ENCODE measurements around the gene APOL3.

- TF ChIP-seq EZH2 (IDR thresholded peaks at IDR 0.05), result no peak
- TF ChIP-seq POLR2AphosphoS5 (IDR thresholded peaks at IDR 0.05; ENCODE audit: borderline replicate concordance, low read depth, low read length), result no peak
Observed at GRCh38 chr22:36156515-36157419, 3.8 kb downstream of the APOL3 start.
